ENCODE data around the gene GOLGB1. TPM values are rescaled to one million over a fixed set of nuclear protein-coding genes. Genes with fewer than 3 reads are reported as not detected.

GOLGB1 gene
- polyA plus RNA-seq, 2 of the 4 experiments (the other 2 are of a cell fraction) = 11.9 to 27.0 TPM

DNA sequence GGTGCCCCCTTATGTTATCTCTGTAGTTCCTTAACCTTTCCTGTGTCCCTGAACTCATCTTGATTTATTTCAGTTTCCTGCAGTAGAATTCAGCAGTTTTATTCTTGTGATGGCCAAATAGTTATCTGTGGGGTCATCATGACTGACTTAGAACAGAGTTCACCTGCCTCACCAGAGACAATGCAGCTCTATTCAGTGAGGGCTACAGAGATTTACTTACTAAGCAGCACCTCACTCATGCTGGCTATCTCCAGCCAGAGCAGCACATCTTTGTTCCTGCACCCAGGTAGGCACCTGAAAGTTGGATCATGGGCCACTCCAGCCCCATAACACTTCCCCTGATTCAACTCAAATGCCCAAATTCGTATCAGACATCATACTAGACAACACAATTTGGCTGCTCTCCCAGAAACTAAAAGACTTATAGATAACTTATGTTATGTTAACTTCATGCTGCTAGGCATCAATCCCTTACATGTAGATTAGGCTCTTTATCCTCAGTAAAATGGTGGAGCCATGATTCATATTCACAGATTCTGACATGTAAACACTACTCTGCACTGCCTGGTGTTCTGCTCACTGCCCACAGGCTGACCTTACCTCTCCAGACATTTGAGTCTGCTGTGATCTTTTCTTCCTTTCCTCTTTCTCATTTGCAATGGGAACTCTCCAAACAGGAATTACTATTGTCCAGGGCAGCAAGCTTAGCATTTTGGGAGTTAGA, 9.3 kb upstream of the GOLGB1 start:
- POLR2A ChIA-PET = no interaction called here
- no peak for DNase-seq (ENCODE audit: low read depth in 1 of 2, low spot score in 1 of 2)
- no peaks in the 10 kb centered on the region for H3K9me3 ChIP-seq
- ATAC-seq = no peak
- no peak overlapping the region for H3K27ac ChIP-seq
- TF ChIP-seq BHLHE40 (IDR thresholded peaks at IDR 0.05; ENCODE audit: low read depth, low read length) (no peak), EHMT2 (IDR thresholded peaks at IDR 0.05; ENCODE audit: low read depth) (no peak), SREBF2 (IDR thresholded peaks at IDR 0.05) (no peak), FOSL2 (IDR thresholded peaks at IDR 0.05) (no peak), FOSL2 (CRISPR knock-in tag; IDR thresholded peaks at IDR 0.05) (no peak)
- TF ChIP-seq, protein P1, sequence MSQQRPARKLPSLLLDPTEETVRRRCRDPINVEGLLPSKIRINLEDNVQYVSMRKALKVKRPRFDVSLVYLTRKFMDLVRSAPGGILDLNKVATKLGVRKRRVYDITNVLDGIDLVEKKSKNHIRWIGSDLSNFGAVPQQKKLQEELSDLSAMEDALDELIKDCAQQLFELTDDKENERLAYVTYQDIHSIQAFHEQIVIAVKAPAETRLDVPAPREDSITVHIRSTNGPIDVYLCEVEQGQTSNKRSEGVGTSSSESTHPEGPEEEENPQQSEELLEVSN (IDR thresholded peaks at IDR 0.05; ENCODE audit: borderline replicate concordance, low read depth) = no peak
- H3K4me1 ChIP-seq = no peaks in the 10 kb centered on the region
- WGBS (ENCODE audit: missing lambda C conversion rate) = 15% methylated on average over 1 of the region's 1 CpG
- no peak overlapping the region for H3K4me2 ChIP-seq
- no peak for FAIRE-seq
- CTCF ChIA-PET = interaction anchor here (0.8 to 1.3 kb wide), 2 partner anchors 11 to 59 kb away, joined by 3 to 4 read pairs; no protein-coding TSS in a partner anchor
- H3K4me3 ChIP-seq = no peak overlapping the region

DNA sequence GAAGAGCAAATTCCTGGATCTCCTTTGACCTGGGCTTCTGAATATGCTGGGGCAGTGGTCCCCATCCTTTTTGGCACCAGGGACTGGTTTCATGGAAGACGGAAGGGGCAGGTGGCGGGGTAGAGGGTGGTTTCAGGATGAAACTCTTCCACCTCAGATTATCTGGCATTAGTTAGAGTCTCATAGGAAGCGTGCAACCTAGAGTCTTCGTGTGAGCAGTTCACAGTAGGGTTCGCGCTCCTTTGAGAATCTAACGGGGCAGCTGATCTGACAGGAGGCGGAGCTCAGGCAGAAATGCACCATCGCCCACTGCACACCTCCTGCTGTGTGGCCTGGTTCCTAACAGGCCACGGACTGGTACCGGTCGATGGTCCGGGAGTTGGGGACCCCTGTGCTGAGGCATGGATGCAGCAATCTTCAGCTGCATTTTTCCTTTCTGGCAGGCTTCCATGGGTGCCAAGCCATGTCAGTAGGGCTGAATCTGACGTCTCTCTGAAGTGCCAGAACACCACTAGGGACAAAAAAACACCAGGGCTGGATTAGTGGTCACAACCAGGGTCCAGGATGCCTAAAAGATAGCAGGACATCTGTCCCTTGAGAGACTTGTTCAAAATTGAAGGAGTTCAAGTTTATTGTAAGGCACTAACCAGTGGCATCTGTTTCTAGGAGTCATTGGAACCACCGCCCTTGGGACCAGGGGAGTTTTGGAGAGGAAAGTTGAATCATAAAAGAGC, 8.4 kb upstream of the GOLGB1 start:
- H3K4me2 ChIP-seq = no peak overlapping the region
- TF ChIP-seq KDM1A (IDR thresholded peaks at IDR 0.05; ENCODE audit: low read depth) = no peak
- TF ChIP-seq SMC3 (IDR thresholded peaks at IDR 0.05) = no peak
- no peak for TF ChIP-seq NR3C1 (IDR thresholded peaks at IDR 0.05)
- TF ChIP-seq KDM5A (IDR thresholded peaks at IDR 0.05) = no peak
- no peak for TF ChIP-seq CHD2 (IDR thresholded peaks at IDR 0.05; ENCODE audit: low read length, partially characterized antibody)
- TF ChIP-seq RAD21 (conservative IDR thresholded peaks at IDR 0.05 in 1 of 2, IDR thresholded peaks at IDR 0.05 in 1 of 2) = no peak
- no peak for TF ChIP-seq ZNF302 (CRISPR knock-in tag; IDR thresholded peaks at IDR 0.05)
- TF ChIP-seq, protein P2, sequence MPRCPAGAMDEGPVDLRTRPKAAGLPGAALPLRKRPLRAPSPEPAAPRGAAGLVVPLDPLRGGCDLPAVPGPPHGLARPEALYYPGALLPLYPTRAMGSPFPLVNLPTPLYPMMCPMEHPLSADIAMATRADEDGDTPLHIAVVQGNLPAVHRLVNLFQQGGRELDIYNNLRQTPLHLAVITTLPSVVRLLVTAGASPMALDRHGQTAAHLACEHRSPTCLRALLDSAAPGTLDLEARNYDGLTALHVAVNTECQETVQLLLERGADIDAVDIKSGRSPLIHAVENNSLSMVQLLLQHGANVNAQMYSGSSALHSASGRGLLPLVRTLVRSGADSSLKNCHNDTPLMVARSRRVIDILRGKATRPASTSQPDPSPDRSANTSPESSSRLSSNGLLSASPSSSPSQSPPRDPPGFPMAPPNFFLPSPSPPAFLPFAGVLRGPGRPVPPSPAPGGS (IDR thresholded peaks at IDR 0.05) = no peak
- no peak for TF ChIP-seq FOXS1 (CRISPR knock-in tag; IDR thresholded peaks at IDR 0.05)
- no peak for TF ChIP-seq EP300 (IDR thresholded peaks at IDR 0.05)
- no peak for TF ChIP-seq EHF (CRISPR knock-in tag; IDR thresholded peaks at IDR 0.05)
- no peaks in the 10 kb centered on the region for H3K4me1 ChIP-seq
- ChIA-PET POLR2A (no interaction called here), CTCF (no interaction called here)
- WGBS (ENCODE audit: missing lambda C conversion rate) = 76% methylated on average over 15 of the region's 15 CpGs
- no peak overlapping the region for H3K4me3 ChIP-seq
- FAIRE-seq (no peak), DNase-seq (ENCODE audit: low read depth in 1 of 2, low spot score in 1 of 2) (no peak), ATAC-seq (no peak)
- no peak overlapping the region for H3K27ac ChIP-seq
- no peaks in the 10 kb centered on the region for H3K9me3 ChIP-seq

DNA sequence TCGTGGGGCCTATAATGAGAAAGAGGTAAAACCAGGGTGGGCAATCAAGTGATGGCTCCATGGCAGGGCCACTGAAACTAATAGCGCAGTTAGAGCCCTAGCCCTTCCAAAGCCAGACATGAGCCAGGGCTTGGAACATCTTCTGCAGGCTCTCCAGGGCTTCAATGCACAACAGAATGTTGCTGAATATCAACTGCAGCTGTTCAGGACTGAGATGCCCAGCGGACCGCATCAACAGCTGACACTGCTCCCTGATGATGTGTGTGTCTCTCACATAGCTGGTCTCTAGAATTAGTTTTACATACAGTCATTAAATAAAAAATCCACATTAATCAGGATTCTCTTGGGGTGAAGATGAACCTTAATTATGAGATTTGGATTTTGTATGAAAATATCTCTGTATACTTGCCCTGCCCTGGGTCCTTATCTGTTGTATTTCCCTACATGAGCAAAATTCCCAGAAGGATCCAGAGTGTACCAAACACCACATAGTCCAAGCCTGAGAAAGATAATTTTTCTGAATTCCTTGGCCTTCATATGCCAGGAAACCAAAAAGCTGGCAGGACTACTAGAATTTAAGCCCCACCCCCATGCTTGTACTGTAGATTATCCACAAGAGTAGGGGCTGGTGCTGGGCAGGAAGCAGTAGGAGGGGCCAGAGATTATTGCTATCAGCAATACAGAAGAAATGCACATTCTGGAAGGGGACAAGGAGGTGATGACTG, 7.7 kb upstream of the GOLGB1 start:
- POLR2A ChIA-PET = no interaction called here
- WGBS (ENCODE audit: missing lambda C conversion rate) = 70% methylated on average over 4 of the region's 4 CpGs
- DNase-seq (ENCODE audit: low read depth in 1 of 2, low spot score in 1 of 2) = no peak

More for the DNA sequence above, 7.7 kb upstream of the GOLGB1 start:
- no peaks in the 10 kb centered on the region for H3K4me1 ChIP-seq
- no peak overlapping the region for H3K4me3 ChIP-seq
- H3K27ac ChIP-seq = no peak overlapping the region
- H3K9me3 ChIP-seq = no peaks in the 10 kb centered on the region
- H3K4me2 ChIP-seq = no peak overlapping the region
- FAIRE-seq (no peak), ATAC-seq (no peak)
- CTCF ChIA-PET = no interaction called here
- TF ChIP-seq KDM5A (IDR thresholded peaks at IDR 0.05) = no peak
- no peak for TF ChIP-seq ZFP36 (IDR thresholded peaks at IDR 0.05; ENCODE audit: borderline replicate concordance, partially characterized antibody)
- no peak for TF ChIP-seq RNF2 (IDR thresholded peaks at IDR 0.05; ENCODE audit: borderline replicate concordance, low read depth)
- TF ChIP-seq CBX8 (IDR thresholded peaks at IDR 0.05) = no peak
- no peak for TF ChIP-seq JUN (IDR thresholded peaks at IDR 0.05)
- TF ChIP-seq RAD21 (conservative IDR thresholded peaks at IDR 0.05 in 1 of 2, IDR thresholded peaks at IDR 0.05 in 1 of 2) = no peak
- TF ChIP-seq MYC (IDR thresholded peaks at IDR 0.05; ENCODE audit: borderline replicate concordance, low read length) = no peak
- no peak for TF ChIP-seq EP300 (IDR thresholded peaks at IDR 0.05)
- TF ChIP-seq, protein P3, sequence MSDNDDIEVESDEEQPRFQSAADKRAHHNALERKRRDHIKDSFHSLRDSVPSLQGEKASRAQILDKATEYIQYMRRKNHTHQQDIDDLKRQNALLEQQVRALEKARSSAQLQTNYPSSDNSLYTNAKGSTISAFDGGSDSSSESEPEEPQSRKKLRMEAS (IDR thresholded peaks at IDR 0.05) = no peak
- TF ChIP-seq ZSCAN20 (CRISPR knock-in tag; IDR thresholded peaks at IDR 0.05) = no peak
- TF ChIP-seq PHF8 (IDR thresholded peaks at IDR 0.05; ENCODE audit: borderline replicate concordance, low read depth) = no peak
- TF ChIP-seq EHMT2 (IDR thresholded peaks at IDR 0.05; ENCODE audit: low read depth) = no peak
- TF ChIP-seq ESRRA (IDR thresholded peaks at IDR 0.05; ENCODE audit: borderline replicate concordance, low read length) = no peak
- TF ChIP-seq, protein P4, sequence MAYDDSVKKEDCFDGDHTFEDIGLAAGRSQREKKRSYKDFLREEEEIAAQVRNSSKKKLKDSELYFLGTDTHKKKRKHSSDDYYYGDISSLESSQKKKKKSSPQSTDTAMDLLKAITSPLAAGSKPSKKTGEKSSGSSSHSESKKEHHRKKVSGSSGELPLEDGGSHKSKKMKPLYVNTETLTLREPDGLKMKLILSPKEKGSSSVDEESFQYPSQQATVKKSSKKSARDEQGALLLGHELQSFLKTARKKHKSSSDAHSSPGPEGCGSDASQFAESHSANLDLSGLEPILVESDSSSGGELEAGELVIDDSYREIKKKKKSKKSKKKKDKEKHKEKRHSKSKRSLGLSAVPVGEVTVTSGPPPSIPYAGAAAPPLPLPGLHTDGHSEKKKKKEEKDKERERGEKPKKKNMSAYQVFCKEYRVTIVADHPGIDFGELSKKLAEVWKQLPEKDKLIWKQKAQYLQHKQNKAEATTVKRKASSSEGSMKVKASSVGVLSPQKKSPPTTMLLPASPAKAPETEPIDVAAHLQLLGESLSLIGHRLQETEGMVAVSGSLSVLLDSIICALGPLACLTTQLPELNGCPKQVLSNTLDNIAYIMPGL (CRISPR knock-in tag; IDR thresholded peaks at IDR 0.05; ENCODE audit: borderline replicate concordance) = no peak
